ENCODE data around the gene CCN6.
"Not testable (repeated sequence)": the region's sequence is repeated elsewhere in the genome, so short reads cannot be mapped to it uniquely, and the experiment has no call there.

Gene CCN6

GRCh38 chr6:112044196-112044595 is 9.7 kb upstream of the CCN6 start:
- FAIRE-seq = no peak
- no peak for TF ChIP-seq PAX5 (IDR thresholded peaks at IDR 0.05; ENCODE audit: insufficient read depth, low read length, severe bottlenecking)

GRCh38 chr6:112044856-112045255 is 9.0 kb upstream of the CCN6 start:
- DNase-seq (ENCODE audit: insufficient read length, low spot score) (no peak), FAIRE-seq (no peak)
- no peak for TF ChIP-seq POU2F2 (IDR thresholded peaks at IDR 0.05; ENCODE audit: low read depth, low read length)
- no peak for TF ChIP-seq PAX5 (IDR thresholded peaks at IDR 0.05; ENCODE audit: insufficient read depth, low read length, severe bottlenecking)
- TF ChIP-seq POLR2A (IDR thresholded peaks at IDR 0.05; ENCODE audit: low read depth, low read length) = no peak
- TF ChIP-seq SPI1 (IDR thresholded peaks at IDR 0.05; ENCODE audit: low read depth, low read length) = no peak
- TF ChIP-seq TAF1 (IDR thresholded peaks at IDR 0.05; ENCODE audit: low read depth, low read length) = no peak
- no peak for TF ChIP-seq POLR2AphosphoS5 (IDR thresholded peaks at IDR 0.05; ENCODE audit: low read depth, low read length)

More at GRCh38 chr6:112044196-112044595, 9.7 kb upstream of the CCN6 start:
- DNase-seq (ENCODE audit: insufficient read length, low spot score) = no peak

- DNase-seq (ENCODE audit: insufficient read length, low spot score); FAIRE-seq: not testable (repeated sequence)
Measured at GRCh38 chr6:112047523-112047922, 6.4 kb upstream of the CCN6 start.

- FAIRE-seq = no peak
- TF ChIP-seq SPI1 (IDR thresholded peaks at IDR 0.05; ENCODE audit: low read depth, low read length) (no peak), POLR2AphosphoS5 (IDR thresholded peaks at IDR 0.05; ENCODE audit: low read depth, low read length) (no peak), TAF1 (IDR thresholded peaks at IDR 0.05; ENCODE audit: low read depth, low read length) (no peak), PAX5 (IDR thresholded peaks at IDR 0.05; ENCODE audit: insufficient read depth, low read length, severe bottlenecking) (no peak), POU2F2 (IDR thresholded peaks at IDR 0.05; ENCODE audit: low read depth, low read length) (no peak), POLR2A (IDR thresholded peaks at IDR 0.05; ENCODE audit: low read depth, low read length) (no peak)
- DNase-seq (ENCODE audit: insufficient read length, low spot score) = no peak
Measured at GRCh38 chr6:112049026-112049799, 4.7 kb upstream of the CCN6 start.

GRCh38 chr6:112049996-112050395 is 3.9 kb upstream of the CCN6 start:
- FAIRE-seq = no peak
- no peak for DNase-seq (ENCODE audit: insufficient read length, low spot score)
- TF ChIP-seq PAX5 (IDR thresholded peaks at IDR 0.05; ENCODE audit: insufficient read depth, low read length, severe bottlenecking) = no peak
- TF ChIP-seq POLR2AphosphoS5 (IDR thresholded peaks at IDR 0.05; ENCODE audit: low read depth, low read length) = no peak
- no peak for TF ChIP-seq TAF1 (IDR thresholded peaks at IDR 0.05; ENCODE audit: low read depth, low read length)

- no peak for DNase-seq (ENCODE audit: insufficient read length, low spot score)
- no peak for FAIRE-seq
- no peak for TF ChIP-seq TAF1 (IDR thresholded peaks at IDR 0.05; ENCODE audit: low read depth, low read length)
- no peak for TF ChIP-seq POLR2A (IDR thresholded peaks at IDR 0.05; ENCODE audit: low read depth, low read length)
- no peak for TF ChIP-seq SPI1 (IDR thresholded peaks at IDR 0.05; ENCODE audit: low read depth, low read length)
- no peak for TF ChIP-seq PAX5 (IDR thresholded peaks at IDR 0.05; ENCODE audit: insufficient read depth, low read length, severe bottlenecking)
- TF ChIP-seq POLR2AphosphoS5 (IDR thresholded peaks at IDR 0.05; ENCODE audit: low read depth, low read length) = no peak
- TF ChIP-seq POU2F2 (IDR thresholded peaks at IDR 0.05; ENCODE audit: low read depth, low read length) = no peak
Measured at GRCh38 chr6:112050429-112050828, 3.5 kb upstream of the CCN6 start.

GRCh38 chr6:112051251-112051740 is 2.6 kb upstream of the CCN6 start:
- not testable (repeated sequence) for DNase-seq (ENCODE audit: insufficient read length, low spot score); FAIRE-seq

- TF ChIP-seq POLR2AphosphoS5 (IDR thresholded peaks at IDR 0.05; ENCODE audit: low read depth, low read length) (no peak), TAF1 (IDR thresholded peaks at IDR 0.05; ENCODE audit: low read depth, low read length) (no peak), SPI1 (IDR thresholded peaks at IDR 0.05; ENCODE audit: low read depth, low read length) (no peak), POU2F2 (IDR thresholded peaks at IDR 0.05; ENCODE audit: low read depth, low read length) (no peak), POLR2A (IDR thresholded peaks at IDR 0.05; ENCODE audit: low read depth, low read length) (no peak), PAX5 (IDR thresholded peaks at IDR 0.05; ENCODE audit: insufficient read depth, low read length, severe bottlenecking) (no peak)
- FAIRE-seq (no peak), DNase-seq (ENCODE audit: insufficient read length, low spot score) (no peak)
Measured at GRCh38 chr6:112054555-112055190, 769 bp downstream of the CCN6 start.

- DNase-seq (ENCODE audit: insufficient read length, low spot score) (no peak), FAIRE-seq (no peak)
- no peak for TF ChIP-seq POLR2A (IDR thresholded peaks at IDR 0.05; ENCODE audit: low read depth, low read length)
- TF ChIP-seq POU2F2 (IDR thresholded peaks at IDR 0.05; ENCODE audit: low read depth, low read length) = no peak
- TF ChIP-seq PAX5 (IDR thresholded peaks at IDR 0.05; ENCODE audit: insufficient read depth, low read length, severe bottlenecking) = no peak
- TF ChIP-seq SPI1 (IDR thresholded peaks at IDR 0.05; ENCODE audit: low read depth, low read length) = no peak
- no peak for TF ChIP-seq POLR2AphosphoS5 (IDR thresholded peaks at IDR 0.05; ENCODE audit: low read depth, low read length)
- TF ChIP-seq TAF1 (IDR thresholded peaks at IDR 0.05; ENCODE audit: low read depth, low read length) = no peak
Measured at GRCh38 chr6:112058243-112059032, 4.5 kb downstream of the CCN6 start.

GRCh38 chr6:112061605-112062004 is 7.7 kb downstream of the CCN6 start:
- DNase-seq (ENCODE audit: insufficient read length, low spot score) (no peak), FAIRE-seq (no peak)
- TF ChIP-seq SPI1 (IDR thresholded peaks at IDR 0.05; ENCODE audit: low read depth, low read length) = no peak
- no peak for TF ChIP-seq POU2F2 (IDR thresholded peaks at IDR 0.05; ENCODE audit: low read depth, low read length)
- no peak for TF ChIP-seq PAX5 (IDR thresholded peaks at IDR 0.05; ENCODE audit: insufficient read depth, low read length, severe bottlenecking)
- no peak for TF ChIP-seq POLR2A (IDR thresholded peaks at IDR 0.05; ENCODE audit: low read depth, low read length)
- no peak for TF ChIP-seq TAF1 (IDR thresholded peaks at IDR 0.05; ENCODE audit: low read depth, low read length)
- no peak for TF ChIP-seq POLR2AphosphoS5 (IDR thresholded peaks at IDR 0.05; ENCODE audit: low read depth, low read length)

Data from GM12891 (cell line).